ENCODE measurements around the gene ADGRB2.

- no peak for TF ChIP-seq POLR2A (IDR thresholded peaks at IDR 0.05; ENCODE audit: low read depth, low read length)
- no peak for TF ChIP-seq POLR2AphosphoS5 (IDR thresholded peaks at IDR 0.05; ENCODE audit: low read depth, low read length)
- TF ChIP-seq TAF1 (IDR thresholded peaks at IDR 0.05; ENCODE audit: borderline replicate concordance, low read depth, low read length): no peak
These were observed 72.7 kb downstream of the ADGRB2 start for GRCh38 chr1:31691446-31691845.

Data from GM12892 (cell line).